SW480 (cell line): ENCODE data around the gene PRDM16.

Experiments used
- DNase-seq: peaks from one replicate; pipeline ENCODE4 v3.0.0-alpha.2; 2016; ENCODE audit warnings: low spot score

Gene PRDM16

GRCh38 chr1:3306583-3307291 is 237.7 kb downstream of the PRDM16 start:
- DNase-seq, result peak; percentile 16

GRCh38 chr1:3307359-3307758 is 238.4 kb downstream of the PRDM16 start:
- no peak for DNase-seq

- DNase-seq, result no peak
Measured at GRCh38 chr1:3308053-3308452, 239.1 kb downstream of the PRDM16 start.

- DNase-seq, result no peak
Measured at GRCh38 chr1:3310718-3311400, 241.9 kb downstream of the PRDM16 start.

GRCh38 chr1:3311711-3312110 is 242.7 kb downstream of the PRDM16 start:
- DNase-seq, result no peak

- no peak for DNase-seq
Measured at GRCh38 chr1:3312310-3312897, 243.4 kb downstream of the PRDM16 start.

- peak; percentile 96 for DNase-seq
Measured at GRCh38 chr1:3312898-3313575, 244.0 kb downstream of the PRDM16 start.

GRCh38 chr1:3313576-3313950 is 244.6 kb downstream of the PRDM16 start:
- DNase-seq, result peak; percentile 64

GRCh38 chr1:3314491-3315381 is 245.7 kb downstream of the PRDM16 start:
- peak; percentile 50 for DNase-seq

GRCh38 chr1:3315399-3316339 is 246.7 kb downstream of the PRDM16 start:
- DNase-seq, result peak; percentile 16

- DNase-seq, result peak; percentile 26
Measured at GRCh38 chr1:3316340-3316943, 247.4 kb downstream of the PRDM16 start.

- no peak for DNase-seq
Measured at GRCh38 chr1:3317456-3317855, 248.5 kb downstream of the PRDM16 start.

GRCh38 chr1:3318329-3318728 is 249.3 kb downstream of the PRDM16 start:
- no peak for DNase-seq

- peak; percentile 94 for DNase-seq
Measured at GRCh38 chr1:3319874-3320245, 250.9 kb downstream of the PRDM16 start.

- peak; percentile 97 for DNase-seq
Measured at GRCh38 chr1:3320246-3321152, 251.5 kb downstream of the PRDM16 start.

- peak; percentile 93 for DNase-seq
Measured at GRCh38 chr1:3321559-3322449, 252.8 kb downstream of the PRDM16 start.

GRCh38 chr1:3322450-3323020 is 253.5 kb downstream of the PRDM16 start:
- DNase-seq, result no peak
